ENCODE data around the gene COL8A1. TPM values are rescaled to one million over a fixed set of nuclear protein-coding genes. Genes with fewer than 3 reads are reported as not detected.

The COL8A1 gene
- total RNA-seq, 1 donor = not detected

DNA sequence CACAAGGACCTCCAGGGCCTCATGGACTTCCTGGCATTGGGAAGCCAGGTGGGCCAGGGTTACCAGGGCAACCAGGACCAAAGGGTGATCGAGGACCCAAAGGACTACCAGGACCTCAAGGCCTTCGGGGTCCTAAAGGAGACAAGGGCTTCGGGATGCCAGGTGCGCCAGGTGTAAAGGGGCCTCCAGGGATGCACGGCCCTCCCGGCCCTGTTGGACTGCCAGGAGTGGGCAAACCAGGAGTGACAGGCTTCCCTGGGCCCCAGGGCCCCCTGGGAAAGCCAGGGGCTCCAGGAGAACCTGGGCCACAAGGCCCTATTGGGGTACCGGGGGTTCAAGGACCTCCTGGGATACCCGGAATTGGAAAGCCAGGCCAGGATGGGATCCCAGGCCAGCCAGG, 156.1 kb downstream of the COL8A1 start:
- H3K9me3 ChIP-seq (ENCODE audit: low read depth, low read length) = no peaks in the 10 kb centered on the region
- no peak overlapping the region for H3K4me3 ChIP-seq (ENCODE audit: low read length)
- no peaks in the 10 kb centered on the region for H3K27me3 ChIP-seq (ENCODE audit: insufficient read depth, low read length)
- H3K4me1 ChIP-seq (ENCODE audit: insufficient read depth, low read length) = no peaks in the 10 kb centered on the region

GRCh38 chr3:99795573-99795972, 157.2 kb downstream of the COL8A1 start:
- no peak overlapping the region for H3K4me3 ChIP-seq (ENCODE audit: low read length)
- no peaks in the 10 kb centered on the region for H3K9me3 ChIP-seq (ENCODE audit: low read depth, low read length)
- no peaks in the 10 kb centered on the region for H3K4me1 ChIP-seq (ENCODE audit: insufficient read depth, low read length)
- H3K27me3 ChIP-seq (ENCODE audit: insufficient read depth, low read length) = no peaks in the 10 kb centered on the region

- no peaks in the 10 kb centered on the region for H3K9me3 ChIP-seq (ENCODE audit: low read depth, low read length)
- no peaks in the 10 kb centered on the region for H3K27me3 ChIP-seq (ENCODE audit: insufficient read depth, low read length)
- no peak overlapping the region for H3K4me3 ChIP-seq (ENCODE audit: low read length)
- no peaks in the 10 kb centered on the region for H3K4me1 ChIP-seq (ENCODE audit: insufficient read depth, low read length)
These were observed 161.0 kb downstream of the COL8A1 start for GRCh38 chr3:99799422-99799821.

DNA sequence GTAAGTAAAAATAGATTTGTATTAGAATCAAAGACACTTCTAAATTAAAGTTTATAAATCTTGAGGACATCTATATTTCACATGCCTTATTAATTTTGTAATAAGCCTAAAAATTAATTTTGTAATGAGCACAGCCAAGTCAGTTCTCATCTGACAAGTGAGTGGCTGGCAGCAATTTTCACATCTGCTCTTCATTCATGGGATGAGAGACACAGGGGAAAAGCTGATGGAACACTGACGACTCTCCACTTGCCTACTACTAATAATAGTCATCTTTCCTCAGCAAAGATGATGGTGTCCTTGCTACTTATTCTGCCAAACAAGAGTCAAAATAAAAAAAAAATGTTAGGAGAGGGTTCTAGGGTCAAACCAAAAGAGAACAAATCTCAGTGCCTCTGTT, 164.9 kb downstream of the COL8A1 start:
- H3K9me3 ChIP-seq (ENCODE audit: low read depth, low read length) = peaks cover 8% of the 10 kb centered on the region
- no peak overlapping the region for H3K4me3 ChIP-seq (ENCODE audit: low read length)
- no peaks in the 10 kb centered on the region for H3K27me3 ChIP-seq (ENCODE audit: insufficient read depth, low read length)
- H3K4me1 ChIP-seq (ENCODE audit: insufficient read depth, low read length) = no peaks in the 10 kb centered on the region

GRCh38 chr3:99805160-99805559, 166.8 kb downstream of the COL8A1 start:
- H3K27me3 ChIP-seq (ENCODE audit: insufficient read depth, low read length) = no peaks in the 10 kb centered on the region
- H3K9me3 ChIP-seq (ENCODE audit: low read depth, low read length) = peaks cover 8% of the 10 kb centered on the region

DNA sequence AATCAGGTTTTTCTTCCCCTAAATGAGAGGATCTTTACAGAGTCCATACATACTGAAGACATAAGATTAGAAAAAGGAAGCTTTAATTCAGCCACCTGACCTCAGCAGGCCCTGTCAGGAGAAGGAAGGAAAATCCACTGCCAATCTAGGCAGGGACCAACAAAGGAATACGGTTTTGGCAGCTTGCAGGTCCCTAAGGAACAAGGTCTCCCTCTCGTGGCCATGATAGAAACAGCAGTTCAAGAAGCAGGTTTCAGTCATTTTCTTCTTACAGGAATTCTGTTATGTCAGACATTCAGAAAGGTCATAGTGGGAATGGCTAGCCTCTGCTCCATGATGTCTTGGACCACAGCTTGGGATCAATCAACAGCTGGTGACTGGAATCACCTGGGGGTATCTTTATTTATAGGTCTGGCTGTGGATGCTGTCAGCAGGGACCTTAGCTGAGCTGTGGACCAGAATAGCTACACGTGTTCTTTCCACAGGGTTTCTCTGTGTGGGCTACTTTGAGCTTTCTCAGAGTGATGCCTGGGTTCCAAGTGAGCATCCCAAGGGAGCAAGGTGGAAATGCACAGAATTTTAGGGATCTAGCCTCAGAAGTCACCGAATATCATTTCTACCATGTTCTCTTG, 169.9 kb downstream of the COL8A1 start:
- no peak overlapping the region for H3K4me3 ChIP-seq (ENCODE audit: low read length)

More at GRCh38 chr3:99805160-99805559, 166.8 kb downstream of the COL8A1 start:
- Histone ChIP-seq H3K4me1 (ENCODE audit: insufficient read depth, low read length) (no peaks in the 10 kb centered on the region), H3K4me3 (ENCODE audit: low read length) (no peak overlapping the region)

GRCh38 chr3:99809565-99809964, 171.2 kb downstream of the COL8A1 start:
- Histone ChIP-seq H3K27me3 (ENCODE audit: insufficient read depth, low read length) (no peaks in the 10 kb centered on the region), H3K4me3 (ENCODE audit: low read length) (no peak overlapping the region), H3K4me1 (ENCODE audit: insufficient read depth, low read length) (no peaks in the 10 kb centered on the region), H3K9me3 (ENCODE audit: low read depth, low read length) (peaks cover 8% of the 10 kb centered on the region)

More for the DNA sequence above, 169.9 kb downstream of the COL8A1 start:
- peaks cover 8% of the 10 kb centered on the region for H3K9me3 ChIP-seq (ENCODE audit: low read depth, low read length)
- no peaks in the 10 kb centered on the region for H3K4me1 ChIP-seq (ENCODE audit: insufficient read depth, low read length)
- no peaks in the 10 kb centered on the region for H3K27me3 ChIP-seq (ENCODE audit: insufficient read depth, low read length)

GRCh38 chr3:99810403-99810802, 172.0 kb downstream of the COL8A1 start:
- peaks cover under 1% of the 10 kb centered on the region for H3K9me3 ChIP-seq (ENCODE audit: low read depth, low read length)
- no peak overlapping the region for H3K4me3 ChIP-seq (ENCODE audit: low read length)
- H3K27me3 ChIP-seq (ENCODE audit: insufficient read depth, low read length) = no peaks in the 10 kb centered on the region
- H3K4me1 ChIP-seq (ENCODE audit: insufficient read depth, low read length) = no peaks in the 10 kb centered on the region

- Histone ChIP-seq H3K27me3 (ENCODE audit: insufficient read depth, low read length) (no peaks in the 10 kb centered on the region), H3K4me3 (ENCODE audit: low read length) (peak overlapping the region; percentile 73)
These were observed 178.6 kb downstream of the COL8A1 start for GRCh38 chr3:99817047-99817436.

DNA sequence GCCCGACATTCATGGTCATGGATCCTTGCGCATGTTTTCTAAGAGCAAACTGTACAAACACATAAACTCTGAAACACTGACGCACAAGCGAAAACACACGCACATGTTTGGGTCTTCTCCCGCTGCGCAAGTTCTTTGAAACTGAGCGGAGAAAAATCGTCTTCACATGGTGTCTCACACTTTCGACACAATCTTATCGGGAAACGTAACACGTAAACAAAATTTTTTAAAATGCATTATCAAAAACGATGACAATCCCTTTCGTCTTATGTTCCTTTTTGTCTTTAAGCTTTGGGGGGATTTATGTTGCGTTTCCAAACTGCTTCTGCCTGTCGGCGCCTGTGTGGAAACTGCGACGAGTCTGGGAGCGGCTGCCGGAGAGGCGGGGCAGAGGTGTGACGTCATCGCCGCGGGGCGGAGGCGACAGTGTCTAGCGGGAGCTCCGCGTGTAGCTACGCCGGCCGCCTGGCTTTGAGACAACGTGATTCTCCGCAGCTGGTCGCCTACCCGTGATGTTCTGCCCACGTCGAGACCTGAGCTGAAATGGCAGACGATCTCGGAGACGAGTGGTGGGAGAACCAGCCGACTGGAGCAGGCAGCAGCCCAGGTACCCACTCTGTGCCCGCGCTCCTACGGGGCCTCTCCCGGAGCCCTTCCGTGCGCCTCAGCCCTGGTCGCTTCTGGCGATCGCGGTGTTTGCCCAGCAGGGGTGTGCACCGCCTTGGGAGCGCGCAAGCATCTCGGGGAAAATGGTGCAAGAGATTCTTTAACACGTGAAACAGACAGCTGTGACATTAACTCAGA, 179.2 kb downstream of the COL8A1 start, which contains the start of gene CMSS1:
Gene CMSS1 (plus strand): TSS at position 426 of the 804 bp plus-strand sequence.
- H3K27me3 ChIP-seq (ENCODE audit: insufficient read depth, low read length) = no peaks in the 10 kb centered on the region
- H3K4me1 ChIP-seq (ENCODE audit: insufficient read depth, low read length) = peaks cover 16% of the 10 kb centered on the region
- no peaks in the 10 kb centered on the region for H3K9me3 ChIP-seq (ENCODE audit: low read depth, low read length)
- peak within 1 kb of the TSS; percentile 73 for H3K4me3 ChIP-seq (ENCODE audit: low read length)

More at GRCh38 chr3:99817047-99817436, 178.6 kb downstream of the COL8A1 start:
- Histone ChIP-seq H3K9me3 (ENCODE audit: low read depth, low read length) (no peaks in the 10 kb centered on the region), H3K4me1 (ENCODE audit: insufficient read depth, low read length) (peaks cover 16% of the 10 kb centered on the region)

DNA sequence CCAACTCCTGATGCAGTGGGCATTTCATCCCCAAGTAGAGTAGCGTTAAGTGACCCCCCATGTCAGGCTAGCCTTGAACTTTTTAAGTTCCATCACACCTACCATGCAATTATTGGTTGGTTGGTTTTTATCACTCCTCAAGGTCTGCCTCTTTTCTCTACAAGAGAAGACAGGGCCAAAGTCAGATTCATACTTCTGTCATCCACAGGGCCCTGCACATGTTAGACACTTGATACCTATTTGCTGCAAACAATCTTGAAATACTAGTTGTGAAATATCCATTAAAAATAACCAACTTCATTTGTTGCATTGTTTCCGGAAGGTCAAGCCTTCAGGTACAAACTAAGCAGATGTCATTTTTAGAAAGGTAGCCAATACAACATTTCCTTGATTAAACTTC, 180.4 kb downstream of the COL8A1 start:
- Histone ChIP-seq H3K27me3 (ENCODE audit: insufficient read depth, low read length) (no peaks in the 10 kb centered on the region), H3K9me3 (ENCODE audit: low read depth, low read length) (no peaks in the 10 kb centered on the region), H3K4me3 (ENCODE audit: low read length) (no peak overlapping the region), H3K4me1 (ENCODE audit: insufficient read depth, low read length) (peaks cover 16% of the 10 kb centered on the region)

DNA sequence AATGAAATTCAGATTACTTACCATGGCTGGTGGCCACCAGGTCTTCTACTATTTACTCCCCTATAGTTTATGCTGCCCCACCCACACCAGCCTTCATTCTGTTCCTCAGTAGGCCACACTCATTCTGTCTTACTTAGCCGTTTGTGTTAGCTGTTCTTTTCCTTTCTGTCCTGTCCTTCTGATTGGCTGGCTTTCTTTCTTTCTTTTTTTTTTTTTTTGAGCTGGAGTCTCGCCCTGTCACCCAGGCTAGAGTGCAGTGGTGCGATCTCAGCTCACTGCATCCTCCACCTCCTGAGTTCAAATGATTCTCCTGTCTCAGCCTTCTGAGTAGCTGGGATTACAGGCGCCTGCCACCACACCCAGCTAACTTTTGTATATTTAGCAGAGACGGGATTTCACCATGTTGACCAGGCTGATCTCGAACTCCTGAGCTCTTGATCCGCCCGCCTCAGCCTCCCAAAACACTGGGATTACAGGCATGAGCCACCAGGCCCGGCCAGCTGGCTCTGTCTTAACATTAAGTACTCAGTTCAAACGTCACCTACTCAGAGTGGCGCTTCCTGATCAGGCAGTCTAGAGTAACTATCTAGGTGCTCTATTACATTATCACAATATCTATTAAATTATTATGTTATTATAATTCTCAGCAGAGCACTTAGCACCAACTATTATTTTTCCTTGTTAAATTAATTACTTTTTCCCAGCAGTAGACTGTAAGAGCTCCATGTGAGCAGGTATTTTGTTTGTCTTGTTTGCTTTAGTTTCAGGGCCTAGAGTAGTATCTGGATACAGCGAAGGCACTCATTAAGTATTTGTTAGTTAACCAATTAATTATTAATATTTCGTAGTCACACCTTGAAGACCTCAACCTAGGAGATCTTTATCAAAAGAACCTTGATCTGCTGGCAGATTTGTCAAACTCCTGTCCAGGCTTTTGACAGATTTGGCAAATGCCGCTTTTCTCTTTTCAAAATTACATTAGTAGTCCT, 185.6 kb downstream of the COL8A1 start:
- Histone ChIP-seq H3K4me3 (ENCODE audit: low read length) (no peak overlapping the region), H3K4me1 (ENCODE audit: insufficient read depth, low read length) (no peaks in the 10 kb centered on the region), H3K9me3 (ENCODE audit: low read depth, low read length) (no peaks in the 10 kb centered on the region), H3K27me3 (ENCODE audit: insufficient read depth, low read length) (no peaks in the 10 kb centered on the region)

- H3K9me3 ChIP-seq (ENCODE audit: low read depth, low read length) = no peaks in the 10 kb centered on the region
- H3K4me3 ChIP-seq (ENCODE audit: low read length) = no peak overlapping the region
- H3K4me1 ChIP-seq (ENCODE audit: insufficient read depth, low read length) = no peaks in the 10 kb centered on the region
- no peaks in the 10 kb centered on the region for H3K27me3 ChIP-seq (ENCODE audit: insufficient read depth, low read length)
These were observed 186.7 kb downstream of the COL8A1 start for GRCh38 chr3:99825004-99825640.

GRCh38 chr3:99829844-99830243, 191.4 kb downstream of the COL8A1 start:
- Histone ChIP-seq H3K4me1 (ENCODE audit: insufficient read depth, low read length) (no peaks in the 10 kb centered on the region), H3K4me3 (ENCODE audit: low read length) (no peak overlapping the region), H3K27me3 (ENCODE audit: insufficient read depth, low read length) (no peaks in the 10 kb centered on the region), H3K9me3 (ENCODE audit: low read depth, low read length) (no peaks in the 10 kb centered on the region)

All from mononuclear cell (primary cell).